Measurements from ENCODE around the gene ZDHHC3. TPM values are rescaled to one million over a fixed set of nuclear protein-coding genes. Genes with fewer than 3 reads are reported as not detected.

Gene ZDHHC3
- polyA plus RNA-seq, 4 donors, result 81.7 to 97.9 (median 84.8) TPM

DNA sequence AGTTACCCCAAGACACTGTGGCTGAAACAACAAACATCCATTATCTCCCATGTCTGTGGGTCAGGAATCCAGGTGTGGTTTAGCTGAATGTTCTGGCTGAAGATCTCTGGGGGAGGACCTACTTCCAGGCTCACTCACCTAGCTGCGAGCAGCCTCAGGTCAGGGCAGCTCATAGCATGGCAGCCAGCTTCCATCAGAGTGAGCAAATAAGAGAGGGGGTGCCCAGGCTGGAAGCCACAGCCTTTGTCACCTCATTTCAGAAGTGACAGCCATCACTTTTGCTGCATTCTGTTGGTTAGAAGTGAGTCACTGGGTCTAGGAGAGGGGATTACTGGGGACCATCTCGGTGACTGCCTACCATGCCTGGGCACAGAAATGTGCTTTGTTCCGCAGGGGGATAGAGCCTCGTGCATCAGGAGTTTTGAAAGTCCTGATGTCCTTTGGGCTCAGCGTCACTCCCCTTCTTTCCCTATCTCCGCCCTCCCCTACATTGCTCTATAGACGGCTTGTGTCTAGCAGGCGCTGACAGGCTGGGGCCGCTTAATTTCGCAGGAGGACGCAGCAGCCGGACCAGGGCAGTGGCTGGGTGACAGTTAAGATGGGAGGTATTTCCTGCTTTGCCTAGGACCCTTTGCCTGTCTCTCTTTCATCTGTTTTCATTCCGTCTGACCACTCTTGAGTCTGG is 76.1 kb downstream of the ZDHHC3 start:
- no peak for DNase-seq (ENCODE audit: low read depth in 4 of 4, low spot score in 3 of 4)

DNA sequence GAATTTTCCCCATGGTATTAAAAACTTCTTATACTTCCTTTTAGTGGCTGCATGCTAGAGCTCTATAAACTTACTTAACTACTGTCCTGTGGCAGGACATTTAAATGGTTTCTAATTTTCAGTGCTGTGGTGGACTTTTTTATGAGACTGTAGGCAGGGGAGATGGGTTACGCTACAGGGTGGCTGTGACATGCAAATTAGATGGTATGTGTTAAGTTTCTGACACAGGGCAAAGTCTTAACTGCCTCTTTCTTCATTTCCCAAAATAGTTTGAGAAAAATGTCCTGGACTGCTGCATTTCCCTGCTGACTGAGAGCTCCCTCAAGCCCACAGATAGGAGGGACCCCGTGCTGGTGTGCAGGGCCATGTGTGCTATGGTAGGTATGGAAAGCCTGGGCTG is 79.5 kb downstream of the ZDHHC3 start:
- DNase-seq (ENCODE audit: low read depth in 4 of 4, low spot score in 3 of 4), result no peak

DNA sequence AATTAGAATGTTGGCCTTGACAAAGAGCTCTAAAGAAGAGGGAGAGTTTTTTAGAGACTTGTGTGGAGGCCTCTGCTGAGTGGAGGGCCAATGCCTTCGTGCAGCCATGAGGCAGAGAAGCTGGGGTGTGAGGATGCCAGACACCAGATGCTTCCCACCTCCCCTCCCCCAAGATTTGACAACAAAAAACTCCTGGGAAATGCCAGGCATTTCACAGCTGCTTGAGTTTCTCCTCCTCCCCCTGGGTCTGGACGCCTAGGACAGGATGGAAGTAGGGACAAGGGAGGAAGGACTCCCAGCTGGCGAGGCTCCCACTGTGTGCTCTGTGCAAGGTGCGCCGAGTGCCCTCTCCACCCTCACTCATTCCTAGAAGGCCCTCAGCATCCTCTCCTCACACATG is 81.5 kb downstream of the ZDHHC3 start:
- DNase-seq (ENCODE audit: low read depth in 4 of 4, low spot score in 3 of 4), result no peak

DNA sequence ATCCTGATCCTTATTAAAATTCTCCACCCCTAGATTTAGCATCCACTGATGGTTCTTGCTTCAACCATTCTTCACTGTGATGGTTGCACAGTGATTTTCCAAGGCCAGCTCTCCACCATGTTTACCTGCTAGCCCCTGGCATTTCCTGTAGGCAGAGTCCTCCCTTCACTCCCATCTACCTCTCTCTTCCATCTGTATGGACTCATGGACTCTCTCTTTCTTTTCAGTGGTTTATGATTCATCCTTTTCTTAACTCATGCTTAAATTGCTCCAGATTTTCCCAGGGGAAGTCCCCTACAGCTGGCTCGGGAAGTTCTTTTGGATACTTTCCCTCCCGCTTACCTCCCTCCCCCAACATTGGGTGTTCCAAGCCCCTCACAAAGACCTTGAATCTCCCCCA is 82.9 kb downstream of the ZDHHC3 start:
- DNase-seq (ENCODE audit: low read depth in 4 of 4, low spot score in 3 of 4), result no peak

DNA sequence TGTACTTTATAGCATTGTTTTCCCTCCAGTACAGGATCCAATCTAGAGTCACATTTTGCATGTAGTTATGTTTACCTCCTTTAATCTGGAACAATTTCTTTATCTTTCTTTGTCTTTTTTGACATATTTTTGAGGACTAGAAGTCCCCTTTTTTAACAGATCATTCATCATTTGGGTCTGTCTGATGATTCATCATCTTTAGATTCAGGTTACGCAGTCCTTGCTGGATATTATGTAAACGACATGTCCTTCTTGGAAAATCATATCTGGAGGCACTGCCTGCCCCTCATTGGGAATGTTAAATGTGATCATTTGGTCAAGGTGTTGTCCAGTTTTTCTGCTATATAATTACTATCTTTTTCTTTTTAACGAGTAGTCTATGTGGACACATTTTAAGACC is 83.3 kb downstream of the ZDHHC3 start:
- no peak for DNase-seq (ENCODE audit: low read depth in 4 of 4, low spot score in 3 of 4)

DNA sequence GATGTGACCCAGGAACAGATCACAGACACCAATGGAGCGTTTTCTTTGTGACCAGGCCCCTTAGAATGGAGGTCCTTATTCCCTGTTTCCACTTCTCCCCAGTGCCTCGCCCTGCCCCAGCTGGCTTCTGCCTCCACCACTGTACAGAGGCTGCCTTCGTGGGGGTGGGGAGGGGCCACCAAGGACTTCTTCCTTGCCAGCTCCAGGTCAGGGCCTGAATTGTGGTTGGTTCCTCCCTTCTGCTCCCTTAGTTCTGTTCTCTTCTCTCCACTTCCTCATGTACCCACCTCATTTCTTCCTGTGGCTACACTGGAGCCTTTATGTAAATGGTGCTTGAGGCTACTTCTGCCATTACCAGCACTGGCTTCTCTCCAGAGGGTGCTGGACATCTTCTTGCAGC is 85.1 kb downstream of the ZDHHC3 start:
- DNase-seq (ENCODE audit: low read depth in 4 of 4, low spot score in 3 of 4), result no peak

DNA sequence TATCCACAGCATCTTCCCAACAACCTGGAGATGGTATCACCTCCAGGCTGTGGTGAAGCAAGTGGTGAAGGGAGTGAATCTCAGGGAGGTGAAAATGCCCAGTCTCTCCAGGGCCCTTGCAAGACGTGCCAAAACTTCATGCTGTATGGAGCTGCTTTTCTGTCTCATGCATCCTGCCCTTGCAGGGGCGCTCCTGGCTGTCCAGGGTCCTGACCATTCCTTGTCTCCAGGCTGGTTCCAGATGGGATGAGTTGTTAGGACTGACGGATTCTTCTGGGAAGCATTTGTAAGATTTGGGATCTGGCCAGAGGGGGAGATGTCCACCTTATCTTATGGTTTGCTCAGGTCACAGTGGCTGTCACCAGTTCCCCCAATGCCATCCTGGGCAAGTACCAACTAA is 85.7 kb downstream of the ZDHHC3 start:
- no peak for DNase-seq (ENCODE audit: low read depth in 4 of 4, low spot score in 3 of 4)

DNA sequence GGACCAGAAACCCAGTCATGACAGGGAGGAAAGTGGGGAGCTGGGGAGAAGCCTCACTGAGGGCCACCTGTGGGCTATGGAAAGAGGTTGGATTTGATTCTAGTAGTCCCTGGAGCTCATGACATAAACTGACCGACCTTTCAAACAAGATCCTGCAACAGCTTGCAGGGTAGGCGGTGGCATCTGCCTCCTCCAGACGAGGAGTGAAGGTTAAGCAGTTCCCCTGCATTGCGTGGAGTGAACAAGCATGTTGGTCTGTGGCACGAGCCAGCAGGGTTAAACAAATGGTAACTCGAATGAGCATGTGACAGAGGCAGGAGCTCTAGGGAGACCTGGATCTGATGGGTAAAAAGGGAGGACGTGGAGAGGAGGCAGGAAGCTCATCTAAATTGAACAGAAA is 88.9 kb downstream of the ZDHHC3 start:
- no peak for DNase-seq (ENCODE audit: low read depth in 4 of 4, low spot score in 3 of 4)

DNA sequence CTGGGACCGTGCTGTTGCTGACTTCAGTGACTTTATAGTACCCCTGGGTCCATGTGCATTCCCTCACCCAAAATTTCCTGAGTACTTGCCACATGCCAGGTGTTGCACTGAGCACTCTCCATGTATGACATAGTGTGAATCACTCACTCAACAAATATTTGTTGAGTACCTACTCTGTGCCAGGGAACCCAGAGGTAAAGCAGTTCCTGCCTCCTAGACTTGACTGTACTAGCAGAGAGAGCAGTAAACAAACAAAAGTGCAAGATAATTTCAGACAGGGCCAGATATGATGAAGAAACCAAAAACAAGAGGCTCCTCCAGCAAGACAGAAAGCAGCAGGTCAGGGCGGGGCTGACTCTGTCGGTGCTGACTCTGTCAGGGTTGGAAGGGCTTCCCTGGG is 89.4 kb downstream of the ZDHHC3 start:
- no peak for DNase-seq (ENCODE audit: low read depth in 4 of 4, low spot score in 3 of 4)

DNA sequence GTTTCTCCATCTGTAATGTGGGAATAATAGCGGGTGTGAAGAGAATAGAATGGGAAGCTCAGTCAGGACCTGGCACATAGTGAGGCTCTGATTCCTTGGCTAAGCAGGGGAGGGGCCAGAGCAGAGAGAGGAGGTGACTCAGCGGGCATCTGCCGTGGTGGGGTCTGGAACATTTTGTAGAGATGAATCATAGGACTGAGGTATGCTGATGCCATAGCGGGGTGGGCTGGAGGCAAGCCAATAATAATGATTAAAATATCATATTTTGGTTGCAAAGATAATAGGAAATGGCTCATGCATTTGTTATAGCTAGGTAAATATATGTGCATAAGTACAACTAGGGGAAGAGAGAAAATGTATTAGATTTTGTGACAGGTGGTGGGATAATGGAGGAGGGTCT is 90.4 kb downstream of the ZDHHC3 start:
- no peak for DNase-seq (ENCODE audit: low read depth in 4 of 4, low spot score in 3 of 4)

DNA sequence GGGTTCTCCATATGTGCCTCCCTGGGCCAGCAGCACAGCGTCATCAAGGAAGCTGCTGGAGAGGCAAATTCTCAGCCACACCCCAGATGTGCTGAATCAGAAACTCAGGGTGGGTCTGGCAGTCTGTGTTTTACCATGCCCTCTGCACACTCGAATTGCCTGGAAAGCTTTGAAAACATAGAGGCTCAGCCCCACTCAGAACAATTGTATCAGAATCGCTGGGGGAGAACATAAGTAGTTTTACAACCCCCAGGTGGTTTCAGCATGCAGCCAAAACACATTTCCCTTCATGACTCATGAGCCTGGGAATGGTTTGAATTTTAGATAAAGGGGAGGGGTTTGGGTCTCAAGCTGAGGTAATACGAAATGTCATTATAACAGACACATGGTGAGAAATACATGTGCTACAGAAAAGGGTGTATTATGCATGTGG is 92.0 kb downstream of the ZDHHC3 start:
- DNase-seq (ENCODE audit: low read depth in 4 of 4, low spot score in 3 of 4), result no peak

DNA sequence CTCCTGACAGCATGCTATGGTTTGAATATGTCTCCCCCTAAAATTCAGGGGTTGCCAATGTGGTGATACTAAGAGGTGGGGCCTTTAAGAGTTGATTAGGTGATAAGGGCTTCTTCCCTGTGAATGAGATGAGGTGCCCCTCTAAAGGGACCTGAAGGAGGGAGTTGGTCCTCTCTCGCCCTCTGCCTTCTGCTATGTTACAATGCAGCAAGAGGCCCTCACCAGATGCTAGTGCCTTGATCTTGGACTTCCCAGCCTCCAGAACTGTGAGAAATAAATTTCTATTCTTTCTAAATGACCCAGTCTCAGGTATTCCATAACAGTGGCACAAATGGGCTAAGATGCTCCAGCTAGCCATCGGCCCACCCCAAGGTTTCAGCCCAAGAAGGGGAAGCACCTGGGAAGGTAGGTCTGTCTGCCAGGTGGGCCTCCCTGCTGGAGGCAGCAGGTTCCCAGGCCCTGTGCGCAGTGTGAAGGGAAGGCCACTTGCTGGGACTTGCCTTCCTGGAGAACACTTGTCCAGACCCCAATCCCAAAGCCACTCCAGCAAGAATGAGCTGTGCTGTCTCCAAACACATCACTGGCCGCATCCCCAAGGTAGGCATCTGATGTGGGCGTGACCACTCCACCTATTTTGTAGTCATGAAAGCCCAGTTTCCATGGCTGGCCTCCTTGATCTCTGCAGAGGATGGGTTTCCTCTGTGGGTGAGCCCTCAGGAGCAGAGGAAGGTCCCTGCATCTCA is 92.6 kb downstream of the ZDHHC3 start:
- DNase-seq (ENCODE audit: low read depth in 4 of 4, low spot score in 3 of 4), result no peak

DNA sequence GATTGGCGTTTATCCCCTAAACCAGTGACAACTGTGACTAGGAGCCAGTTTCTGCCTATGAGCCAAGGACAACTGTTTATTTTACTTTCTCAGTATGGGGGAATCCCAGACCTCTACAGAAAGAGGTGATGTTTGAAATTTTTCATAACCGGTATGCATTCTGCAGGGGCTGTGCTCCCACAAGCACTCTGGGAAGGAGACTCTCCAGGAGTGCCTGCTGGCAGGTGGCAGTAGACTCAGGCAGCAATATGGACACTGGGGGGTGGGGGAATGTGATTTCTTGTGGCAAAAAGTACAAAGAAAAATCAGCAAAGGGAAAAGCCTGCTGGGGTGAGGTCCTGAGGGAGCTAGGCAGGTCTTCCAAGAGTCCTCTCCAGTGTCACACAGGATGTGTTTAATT is 95.7 kb downstream of the ZDHHC3 start:
- no peak for DNase-seq (ENCODE audit: low read depth in 4 of 4, low spot score in 3 of 4)

DNA sequence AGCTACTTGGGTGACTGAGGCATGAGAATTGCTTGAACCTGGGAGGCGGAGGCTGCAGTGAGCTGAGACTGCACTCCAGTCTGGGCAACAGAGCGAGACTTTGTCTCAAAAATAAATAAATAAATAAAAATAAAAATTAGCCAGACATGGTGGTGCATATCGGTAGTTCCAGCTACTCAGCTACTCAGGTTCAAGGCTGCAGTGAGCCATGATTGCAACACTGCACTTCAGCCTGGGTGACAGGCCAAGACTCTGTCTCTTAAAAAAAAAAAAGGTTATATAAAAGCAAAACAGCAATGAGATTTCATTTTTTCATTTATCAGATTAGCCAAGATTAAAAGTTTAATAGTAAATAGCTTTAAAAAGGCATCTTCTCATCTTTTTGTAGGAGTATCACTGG is 98.6 kb downstream of the ZDHHC3 start:
- DNase-seq (ENCODE audit: low read depth in 4 of 4, low spot score in 3 of 4), result no peak

DNA sequence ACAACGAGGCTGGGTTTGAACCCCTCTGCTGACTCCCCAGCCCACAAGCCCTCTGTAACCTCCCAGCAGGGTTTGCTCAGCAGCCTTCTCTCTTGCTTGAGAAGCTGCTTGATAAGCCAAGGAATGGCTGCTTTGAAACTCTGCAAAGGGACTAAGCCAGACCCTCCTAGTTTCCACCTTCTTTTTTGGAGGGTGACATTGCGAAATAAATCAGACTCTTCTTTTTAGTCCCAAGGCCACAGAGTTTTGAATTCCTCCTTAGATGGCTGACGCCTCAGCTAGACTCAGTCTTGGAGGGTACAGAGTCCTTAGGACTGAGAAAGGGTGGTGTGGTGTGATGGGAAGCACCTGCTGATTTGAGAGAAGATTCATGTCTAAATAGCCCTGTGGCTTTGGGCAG is 100.4 kb downstream of the ZDHHC3 start:
- DNase-seq (ENCODE audit: low read depth in 4 of 4, low spot score in 3 of 4), result no peak

Other genes starting within 250 kb of the ZDHHC3 start
- 10 to 100 TPM; 11.6 to 12.9 (median 11.9) TPM for gene ZNF501, start 246.5 kb downstream of the ZDHHC3 start, polyA plus RNA-seq (ENCODE audit: insufficient read length in 4 of 4)
- gene KIAA1143, start 214.6 kb downstream of the ZDHHC3 start, polyA plus RNA-seq (ENCODE audit: insufficient read length in 4 of 4), result 10 to 100 TPM; 49.7 to 75.7 (median 60.3) TPM
- gene KIF15, start 214.4 kb downstream of the ZDHHC3 start, polyA plus RNA-seq (ENCODE audit: insufficient read length in 4 of 4), result 10 to 100 TPM; 20.8 to 27.2 (median 25.0) TPM
- 10 to 100 TPM; 17.8 to 28.5 (median 27.0) TPM for gene TMEM42, start 114.3 kb downstream of the ZDHHC3 start, polyA plus RNA-seq (ENCODE audit: insufficient read length in 4 of 4)
- under 1 TPM in 3 of 4 donors, not detected in 1; 0.06 to 0.10 (median 0.07) TPM for gene TGM4, start 101.6 kb downstream of the ZDHHC3 start, polyA plus RNA-seq (ENCODE audit: insufficient read length in 4 of 4)
- 10 to 100 TPM; 41.2 to 54.7 (median 51.5) TPM for gene EXOSC7, start 70 bp upstream of the ZDHHC3 start, polyA plus RNA-seq (ENCODE audit: insufficient read length in 4 of 4)
- 10 to 100 TPM; 27.0 to 76.6 (median 35.8) TPM for gene CLEC3B, start 50.1 kb upstream of the ZDHHC3 start, polyA plus RNA-seq (ENCODE audit: insufficient read length in 4 of 4)
- gene CDCP1, start 170.2 kb upstream of the ZDHHC3 start, polyA plus RNA-seq (ENCODE audit: insufficient read length in 4 of 4), result 1 to 10 TPM in 3 of 4 donors, under 1 TPM in 1; 0.49 to 2.0 (median 1.1) TPM

Data from left renal pelvis (tissue), 4 donors.